Measurements from ENCODE around the gene TM9SF4. TPM values are rescaled to one million over a fixed set of nuclear protein-coding genes. Genes with fewer than 3 reads are reported as not detected.

The TM9SF4 gene
- total and polyA plus RNA-seq, 12 donors, result 19.2 to 36.0 (median 31.1) TPM

- no peak overlapping the region for H3K27ac ChIP-seq
- H3K36me3 ChIP-seq, result peaks cover 3 to 100% (median 61%) of the 10 kb centered on the region in 9 donors
- no peak for TF ChIP-seq CTCF (IDR thresholded peaks at IDR 0.05)
- no peak overlapping the region for H3K4me3 ChIP-seq
- 96 to 97% methylated on average over 8 of the region's 8 CpGs for WGBS, 2 donors
- no peaks in the 10 kb centered on the region for H3K4me1 ChIP-seq
- intact Hi-C loops (cut with DNase I), result no loop called here
- H3K9me3 ChIP-seq, result no peaks in the 10 kb centered on the region
- no peak for DNase-seq
- H3K27me3 ChIP-seq, result no peaks in the 10 kb centered on the region
- ATAC-seq, result no peak
Observed at GRCh38 chr20:32138921-32139320, 29.4 kb downstream of the TM9SF4 start.

- ATAC-seq, result no peak
- Histone ChIP-seq H3K27me3 (no peaks in the 10 kb centered on the region), H3K36me3 (peaks cover 3 to 100% (median 68%) of the 10 kb centered on the region in 9 donors), H3K4me3 (no peak overlapping the region), H3K27ac (no peak overlapping the region), H3K4me1 (no peaks in the 10 kb centered on the region), H3K9me3 (no peaks in the 10 kb centered on the region)
- intact Hi-C loops (cut with DNase I), result no loop called here
- 87 to 88% methylated on average over 3 of the region's 3 CpGs for WGBS, 2 donors
- TF ChIP-seq CTCF (IDR thresholded peaks at IDR 0.05), result no peak
- DNase-seq, result no peak
Observed at GRCh38 chr20:32139947-32140346, 30.4 kb downstream of the TM9SF4 start.

- H3K36me3 ChIP-seq, result peaks cover 3 to 100% (median 74%) of the 10 kb centered on the region in 9 donors
- intact Hi-C loops (cut with DNase I), result no loop called here
- no peak for DNase-seq
Observed at GRCh38 chr20:32140603-32141002, 31.1 kb downstream of the TM9SF4 start.

GRCh38 chr20:32141465-32141980 lies 32.0 kb downstream of the TM9SF4 start:
- 91 to 93% methylated on average over 21 of the region's 21 CpGs for WGBS, 2 donors

More at GRCh38 chr20:32140603-32141002, 31.1 kb downstream of the TM9SF4 start:
- H3K9me3 ChIP-seq, result no peaks in the 10 kb centered on the region
- TF ChIP-seq CTCF (IDR thresholded peaks at IDR 0.05), result no peak
- no peak overlapping the region for H3K27ac ChIP-seq
- H3K4me1 ChIP-seq, result no peaks in the 10 kb centered on the region
- ATAC-seq, result no peak
- H3K27me3 ChIP-seq, result no peaks in the 10 kb centered on the region
- no peak overlapping the region for H3K4me3 ChIP-seq
- WGBS, 2 donors, result 75 to 97% methylated on average over 4 of the region's 4 CpGs

More at GRCh38 chr20:32141465-32141980, 32.0 kb downstream of the TM9SF4 start:
- Histone ChIP-seq H3K27ac (no peak overlapping the region), H3K9me3 (no peaks in the 10 kb centered on the region), H3K4me1 (no peaks in the 10 kb centered on the region), H3K4me3 (no peak overlapping the region), H3K36me3 (peaks cover 3 to 100% (median 82%) of the 10 kb centered on the region in 9 donors), H3K27me3 (no peaks in the 10 kb centered on the region)
- no peak for ATAC-seq
- no peak for TF ChIP-seq CTCF (IDR thresholded peaks at IDR 0.05)
- DNase-seq, result no peak
- intact Hi-C loops (cut with DNase I), result no loop called here
